K562 (cell line): ENCODE results near the gene KRTAP15-1. TPM values are rescaled to one million over a fixed set of nuclear protein-coding genes. Genes with fewer than 3 reads are reported as not detected.

Source experiments
- BCLAF1 ChIP-seq, 2 experiments: fragments of 450-650 bp in 1 of 2; IDR thresholded peaks; 2 replicates each; pipeline ENCODE4 v1.6.1; 2011 to 2017; ENCODE audit warnings: low read depth in 2 of 2, antibody characterized with exemption in 1 of 2, borderline replicate concordance in 1 of 2, low read length in 1 of 2, mild to moderate bottlenecking in 1 of 2, mixed read lengths in 1 of 2; ENCODE audit not compliant: control insufficient read depth in 1 of 2
- EWSR1 ChIP-seq: fragments of 450-650 bp; IDR thresholded peaks from 2 replicates; pipeline ENCODE4 v1.6.1; 2018; ENCODE audit warnings: borderline replicate concordance, mild to moderate bottlenecking, low read depth, moderate library complexity; ENCODE audit not compliant: partially characterized antibody
- FOXA3 ChIP-seq, 2 experiments: fragments of 450-650 bp in 1 of 2; sonication (generic) in 1 of 2; formaldehyde crosslinking; IDR thresholded peaks in 1 of 2; conservative IDR thresholded peaks in 1 of 2; 2 replicates each; pipeline versions ENCODE4 v1.4.0 to v1.8.0; 2020 to 2022; ENCODE audit warnings: mild to moderate bottlenecking in 2 of 2, missing genetic modification reagents in 1 of 2
- HIVEP1 ChIP-seq: fragments of 250-450 bp; sonication (Bioruptor Pico); IDR thresholded peaks from 2 replicates; pipeline ENCODE4 v1.4.0; 2020; ENCODE audit warnings: mild to moderate bottlenecking
- TCFL5 ChIP-seq: fragments of 250-450 bp; sonication (Bioruptor Pico); conservative IDR thresholded peaks from 2 replicates; pipeline ENCODE4 v1.6.1; 2021; ENCODE audit warnings: mild to moderate bottlenecking, moderate library complexity, matching md5 sums
- ZNF740 ChIP-seq, 3 experiments: fragments of 200-800 bp in 1 of 3; sonication (Bioruptor generic) in 1 of 3; sonication (generic) in 1 of 3; formaldehyde crosslinking in 1 of 3; IDR thresholded peaks; 2 replicates each; pipeline versions ENCODE4 v1.6.1 to v1.8.0; 2016 to 2022; ENCODE audit warnings: mild to moderate bottlenecking in 2 of 3, missing compliant biosample characterization in 2 of 3, missing genetic modification characterization in 2 of 3, missing genetic modification reagents in 1 of 3
- polyA plus RNA-seq, 8 experiments: library from polyadenylated mRNA; depleted of rRNA in 4 of 8; stranded (reverse) in 5 of 8; unstranded in 3 of 8; fragments of >200 nt; fragmentation: Nextera tagmentation in 2 of 8; fragmentation: Illumina TruSeq in 1 of 8; extraction: Ambion mirVana in 2 of 8; extraction: Trizol in 1 of 8; gene quantifications; 2 replicates each; pipeline versions ENCODE4 v1.2.1 to v1.2.3, GENCODE V29; 2011 to 2014; ENCODE audit warnings: inconsistent platforms in 1 of 8, missing spikeins in 1 of 8
- total RNA-seq, 7 experiments: library from RNA; depleted of rRNA in 6 of 7; stranded (reverse); fragments of >200 nt in 6 of 7; fragmentation: Illumina TruSeq in 2 of 7; extraction: Trizol in 2 of 7; gene quantifications; 2 replicates each; pipeline versions ENCODE4 v1.2.1 to v1.2.3, GENCODE V29; 2011 to 2021; ENCODE audit warnings: low replicate concordance in 1 of 7
- TF ChIP-seq, protein P1 (sequence below), 2 experiments: fragments of 450-650 bp; conservative IDR thresholded peaks; 2 replicates each; pipeline ENCODE4 v1.6.1; 2017; ENCODE audit warnings: mild to moderate bottlenecking in 2 of 2, moderate library complexity in 2 of 2
- TF ChIP-seq, protein P2 (sequence below): fragments of 450-650 bp; IDR thresholded peaks from 2 replicates; pipeline ENCODE4 v1.6.1; 2016

KRTAP15-1 gene
- total and polyA plus RNA-seq, 9 of the 15 experiments (the other 6 are each of a cell fraction or from before 2014, with no cell fraction given), result not detected

DNA sequence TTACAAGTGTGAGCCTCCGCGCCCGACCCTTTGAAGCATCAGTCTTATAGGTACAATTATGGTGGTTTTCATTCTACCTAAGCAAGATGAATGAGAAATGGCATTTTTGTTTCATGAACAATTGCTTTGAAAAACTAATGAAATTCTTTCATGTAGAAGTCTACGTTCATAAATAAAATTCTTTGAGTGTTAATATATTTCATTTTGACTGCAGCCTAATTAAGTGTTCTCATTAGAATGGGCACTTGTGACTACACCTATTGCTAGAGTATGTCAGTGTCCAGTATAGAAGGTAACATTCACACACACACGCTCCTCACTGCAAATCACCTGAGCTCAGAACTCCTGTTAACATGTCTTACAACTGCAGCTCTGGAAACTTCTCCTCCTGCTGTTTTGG is at the start of gene KRTAP15-1 (continued):
- TF ChIP-seq, protein P1, sequence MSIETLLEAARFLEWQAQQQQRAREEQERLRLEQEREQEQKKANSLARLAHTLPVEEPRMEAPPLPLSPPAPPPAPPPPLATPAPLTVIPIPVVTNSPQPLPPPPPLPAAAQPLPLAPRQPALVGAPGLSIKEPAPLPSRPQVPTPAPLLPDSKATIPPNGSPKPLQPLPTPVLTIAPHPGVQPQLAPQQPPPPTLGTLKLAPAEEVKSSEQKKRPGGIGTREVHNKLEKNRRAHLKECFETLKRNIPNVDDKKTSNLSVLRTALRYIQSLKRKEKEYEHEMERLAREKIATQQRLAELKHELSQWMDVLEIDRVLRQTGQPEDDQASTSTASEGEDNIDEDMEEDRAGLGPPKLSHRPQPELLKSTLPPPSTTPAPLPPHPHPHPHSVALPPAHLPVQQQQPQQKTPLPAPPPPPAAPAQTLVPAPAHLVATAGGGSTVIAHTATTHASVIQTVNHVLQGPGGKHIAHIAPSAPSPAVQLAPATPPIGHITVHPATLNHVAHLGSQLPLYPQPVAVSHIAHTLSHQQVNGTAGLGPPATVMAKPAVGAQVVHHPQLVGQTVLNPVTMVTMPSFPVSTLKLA (conservative IDR thresholded peaks at IDR 0.05), result no peak
- TF ChIP-seq BCLAF1 (IDR thresholded peaks at IDR 0.05; ENCODE audit: borderline replicate concordance in 1 of 2, control insufficient read depth in 1 of 2, low read depth in 2 of 2, low read length in 1 of 2) (no peak), TCFL5 (CRISPR knock-in tag) (no peak), HIVEP1 (CRISPR knock-in tag) (no peak), FOXA3 (CRISPR knock-in tag; conservative IDR thresholded peaks at IDR 0.05 in 1 of 2, IDR thresholded peaks at IDR 0.05 in 1 of 2) (no peak), ZNF740 (CRISPR knock-in tag; IDR thresholded peaks at IDR 0.05) (no peak), ZNF740 (tag; IDR thresholded peaks at IDR 0.05) (no peak), EWSR1 (no peak)
- TF ChIP-seq, protein P2, sequence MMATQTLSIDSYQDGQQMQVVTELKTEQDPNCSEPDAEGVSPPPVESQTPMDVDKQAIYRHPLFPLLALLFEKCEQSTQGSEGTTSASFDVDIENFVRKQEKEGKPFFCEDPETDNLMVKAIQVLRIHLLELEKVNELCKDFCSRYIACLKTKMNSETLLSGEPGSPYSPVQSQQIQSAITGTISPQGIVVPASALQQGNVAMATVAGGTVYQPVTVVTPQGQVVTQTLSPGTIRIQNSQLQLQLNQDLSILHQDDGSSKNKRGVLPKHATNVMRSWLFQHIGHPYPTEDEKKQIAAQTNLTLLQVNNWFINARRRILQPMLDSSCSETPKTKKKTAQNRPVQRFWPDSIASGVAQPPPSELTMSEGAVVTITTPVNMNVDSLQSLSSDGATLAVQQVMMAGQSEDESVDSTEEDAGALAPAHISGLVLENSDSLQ, result no peak
